Ammon's horn (tissue), 1 donor: ENCODE data around the gene ATP6V1F.
A peak's percentile ranks its signal among the peaks of the same experiment; 100 is the strongest.

Experiments
- DNase-seq: peaks from one replicate; pipeline ENCODE4 v3.0.0-alpha.2; 2016; ENCODE audit warnings: low spot score

ATP6V1F gene

DNA sequence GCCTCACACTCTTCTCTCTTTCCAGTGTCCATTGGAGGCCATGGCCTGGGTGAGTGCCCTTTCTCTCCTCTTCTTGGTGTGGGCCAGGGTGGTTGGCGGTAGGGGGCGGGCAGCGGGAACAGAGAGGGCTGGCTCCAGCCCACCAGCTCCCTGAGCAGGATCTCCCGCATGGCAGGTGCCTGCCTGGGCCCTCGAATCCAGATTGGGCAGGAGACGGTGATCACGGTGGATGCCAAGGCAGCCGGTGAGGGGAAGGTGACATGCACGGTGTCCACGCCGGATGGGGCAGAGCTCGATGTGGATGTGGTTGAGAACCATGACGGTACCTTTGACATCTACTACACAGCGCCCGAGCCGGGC lies 13.5 kb upstream of the ATP6V1F start:
- DNase-seq, result no peak

DNA sequence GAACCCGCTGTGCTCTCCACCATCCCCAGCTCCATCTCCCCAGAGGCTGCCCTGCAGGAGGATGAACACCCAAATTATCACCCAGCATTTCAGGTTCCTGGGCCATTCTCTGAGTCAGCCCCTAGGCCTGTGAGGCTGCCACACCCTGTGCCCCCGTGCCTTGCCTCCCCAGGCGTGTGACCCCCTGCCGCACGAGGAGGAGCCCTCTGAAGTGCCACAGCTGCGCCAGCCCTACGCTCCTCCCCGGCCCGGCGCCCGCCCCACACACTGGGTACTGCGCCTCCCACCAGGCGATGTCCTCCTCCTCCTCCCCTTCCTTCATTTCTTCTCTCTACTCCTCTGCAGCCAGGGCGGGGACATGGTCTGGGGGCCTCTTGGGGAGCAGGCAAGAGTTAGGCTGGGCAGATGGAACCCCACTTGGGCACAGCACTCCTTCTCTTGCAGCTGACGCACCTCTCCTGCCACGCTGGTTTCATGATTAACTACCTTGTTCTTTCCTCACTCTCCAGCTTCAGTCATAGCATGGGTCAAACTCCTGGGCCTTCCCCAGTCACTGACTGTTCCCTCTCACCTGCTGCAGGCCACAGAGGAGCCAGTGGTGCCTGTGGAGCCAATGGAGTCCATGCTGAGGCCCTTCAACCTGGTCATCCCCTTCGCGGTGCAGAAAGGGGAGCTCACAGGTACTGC lies 12.7 kb upstream of the ATP6V1F start:
- DNase-seq, result no peak

DNA sequence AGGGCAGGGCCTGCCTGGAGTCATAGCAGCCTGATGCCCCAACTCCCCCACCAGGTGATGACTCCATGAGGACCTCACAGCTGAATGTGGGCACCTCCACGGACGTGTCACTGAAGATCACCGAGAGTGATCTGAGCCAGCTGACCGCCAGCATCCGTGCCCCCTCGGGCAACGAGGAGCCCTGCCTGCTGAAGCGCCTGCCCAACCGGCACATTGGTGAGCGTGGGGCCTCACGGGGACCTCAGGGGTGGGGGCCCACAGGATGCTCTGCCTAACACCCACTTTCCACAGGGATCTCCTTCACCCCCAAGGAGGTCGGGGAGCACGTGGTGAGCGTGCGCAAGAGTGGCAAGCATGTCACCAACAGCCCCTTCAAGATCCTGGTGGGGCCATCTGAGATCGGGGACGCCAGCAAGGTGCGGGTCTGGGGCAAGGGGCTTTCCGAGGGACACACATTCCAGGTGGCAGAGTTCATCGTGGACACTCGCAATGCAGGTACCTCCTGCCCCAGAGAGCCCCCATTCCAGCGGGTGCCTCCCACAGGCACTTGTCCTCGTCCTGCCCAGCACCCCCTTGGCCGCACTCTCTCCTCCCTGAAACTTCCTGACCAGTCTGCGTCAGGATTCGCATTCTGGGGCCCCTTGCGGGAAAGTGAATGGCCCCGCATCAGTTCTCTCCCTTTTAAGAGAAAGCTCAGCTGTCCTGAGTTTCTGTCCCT lies 10.0 kb upstream of the ATP6V1F start:
- no peak for DNase-seq

DNA sequence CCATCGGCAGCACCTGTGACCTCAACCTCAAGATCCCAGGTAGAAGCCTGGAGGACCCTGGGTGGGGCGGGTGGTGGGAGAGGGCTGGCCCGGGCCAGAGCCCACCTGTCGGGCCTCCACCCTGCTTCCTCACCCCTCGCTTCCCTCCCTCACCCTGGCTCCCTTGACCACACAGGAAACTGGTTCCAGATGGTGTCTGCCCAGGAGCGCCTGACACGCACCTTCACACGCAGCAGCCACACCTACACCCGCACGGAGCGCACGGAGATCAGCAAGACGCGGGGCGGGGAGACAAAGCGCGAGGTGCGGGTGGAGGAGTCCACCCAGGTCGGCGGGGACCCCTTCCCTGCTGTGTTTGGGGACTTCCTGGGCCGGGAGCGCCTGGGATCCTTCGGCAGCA lies 8.9 kb upstream of the ATP6V1F start:
- DNase-seq, result no peak

DNA sequence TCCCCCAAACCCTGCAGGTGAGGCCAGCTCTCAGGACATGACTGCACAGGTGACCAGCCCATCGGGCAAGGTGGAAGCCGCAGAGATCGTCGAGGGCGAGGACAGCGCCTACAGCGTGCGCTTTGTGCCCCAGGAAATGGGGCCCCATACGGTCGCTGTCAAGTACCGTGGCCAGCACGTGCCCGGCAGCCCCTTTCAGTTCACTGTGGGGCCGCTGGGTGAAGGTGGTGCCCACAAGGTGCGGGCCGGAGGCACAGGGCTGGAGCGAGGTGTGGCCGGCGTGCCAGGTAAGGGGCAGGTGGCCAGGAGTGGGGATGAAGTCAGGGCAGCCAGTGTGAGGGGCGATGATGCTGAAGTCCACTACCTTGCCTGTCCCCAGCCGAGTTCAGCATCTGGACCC lies 8.3 kb upstream of the ATP6V1F start:
- DNase-seq, result no peak

DNA sequence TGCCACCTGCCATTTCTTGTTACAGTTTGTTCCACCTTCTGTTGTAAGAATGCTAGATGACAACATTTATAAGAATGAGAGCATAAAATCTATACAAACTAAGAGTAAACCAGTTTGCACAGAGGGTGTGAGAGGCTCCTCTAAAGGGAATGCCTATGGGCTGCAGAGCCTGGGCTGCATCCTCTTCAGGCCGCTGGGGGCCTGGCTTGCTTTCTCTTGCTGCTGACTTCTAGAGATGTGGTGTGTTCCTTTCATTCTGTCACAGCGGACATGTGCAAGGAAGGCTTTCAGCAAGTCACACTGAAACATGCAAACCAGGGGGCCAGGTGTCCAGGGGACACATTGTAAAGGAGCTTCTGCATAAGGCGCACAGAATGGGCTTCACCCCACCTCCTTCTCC lies 7.1 kb upstream of the ATP6V1F start:
- no peak for DNase-seq

DNA sequence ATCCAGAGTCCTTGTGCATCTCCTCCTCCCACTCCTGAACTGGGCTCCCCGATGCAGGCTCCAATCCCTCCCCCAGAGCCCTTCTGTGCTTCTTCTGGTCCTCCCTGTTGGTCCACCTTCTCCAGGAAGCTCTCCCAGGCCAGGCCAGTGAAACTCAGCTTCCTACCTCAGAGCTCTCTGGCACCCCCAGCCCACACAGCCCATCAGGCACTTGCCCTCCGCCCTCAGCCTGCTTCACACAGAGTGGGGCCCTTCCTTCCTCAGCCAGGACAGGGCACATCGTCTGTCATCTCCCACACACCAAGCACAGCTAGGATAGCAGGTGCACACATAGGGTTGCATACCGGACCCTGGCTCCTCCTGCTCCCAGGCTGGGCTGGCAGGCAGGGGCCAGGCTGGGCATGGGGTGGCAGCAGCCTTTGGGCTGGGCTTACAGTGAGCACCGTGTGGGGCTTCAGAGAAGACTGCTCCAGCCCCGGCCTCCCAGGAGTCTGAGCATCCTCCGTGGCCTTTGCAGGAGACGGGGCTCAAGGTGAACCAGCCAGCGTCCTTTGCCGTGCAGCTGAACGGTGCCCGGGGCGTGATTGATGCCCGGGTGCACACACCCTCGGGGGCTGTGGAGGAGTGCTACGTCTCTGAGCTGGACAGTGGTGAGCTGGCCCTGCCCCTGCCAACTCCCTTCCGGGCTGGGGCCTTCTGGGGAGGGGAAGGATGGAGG lies 6.5 kb upstream of the ATP6V1F start:
- DNase-seq, result no peak

DNA sequence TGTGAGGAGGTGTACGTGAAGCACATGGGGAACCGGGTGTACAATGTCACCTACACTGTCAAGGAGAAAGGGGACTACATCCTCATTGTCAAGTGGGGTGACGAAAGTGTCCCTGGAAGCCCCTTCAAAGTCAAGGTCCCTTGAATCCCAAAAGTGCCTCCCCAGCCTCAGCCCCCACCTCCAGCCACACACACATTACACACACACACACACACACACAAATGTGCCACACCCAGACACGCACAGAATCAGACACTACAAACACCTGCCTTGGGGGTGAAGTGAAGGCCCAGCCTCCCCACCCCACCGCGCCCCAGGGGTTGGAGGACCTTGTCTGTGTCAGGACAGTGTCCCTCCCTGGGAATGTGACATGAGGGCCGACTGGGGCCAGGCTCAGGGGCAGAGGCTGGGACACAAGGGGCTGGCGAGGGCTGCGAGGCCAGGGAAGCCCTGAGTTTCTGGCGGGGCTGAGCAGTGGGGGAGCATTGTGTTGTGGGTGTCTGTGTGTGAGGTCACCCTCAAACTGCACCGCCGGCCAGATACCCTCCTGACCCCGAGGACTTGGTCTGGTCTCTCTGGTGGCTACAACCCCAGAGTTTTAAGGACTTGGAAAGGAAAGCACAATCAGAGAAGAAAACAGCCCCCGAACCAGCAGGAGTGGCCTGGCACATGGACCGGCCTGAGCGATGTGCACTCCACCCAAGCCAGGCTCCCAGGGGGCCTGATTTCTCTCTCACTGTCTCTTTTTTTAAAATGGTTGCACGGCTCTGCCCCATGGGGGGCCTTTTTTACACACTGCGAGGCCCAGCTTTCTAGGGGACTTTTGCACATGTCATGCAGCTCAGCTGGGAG lies 4.0 kb upstream of the ATP6V1F start:
- DNase-seq, result no peak

DNA sequence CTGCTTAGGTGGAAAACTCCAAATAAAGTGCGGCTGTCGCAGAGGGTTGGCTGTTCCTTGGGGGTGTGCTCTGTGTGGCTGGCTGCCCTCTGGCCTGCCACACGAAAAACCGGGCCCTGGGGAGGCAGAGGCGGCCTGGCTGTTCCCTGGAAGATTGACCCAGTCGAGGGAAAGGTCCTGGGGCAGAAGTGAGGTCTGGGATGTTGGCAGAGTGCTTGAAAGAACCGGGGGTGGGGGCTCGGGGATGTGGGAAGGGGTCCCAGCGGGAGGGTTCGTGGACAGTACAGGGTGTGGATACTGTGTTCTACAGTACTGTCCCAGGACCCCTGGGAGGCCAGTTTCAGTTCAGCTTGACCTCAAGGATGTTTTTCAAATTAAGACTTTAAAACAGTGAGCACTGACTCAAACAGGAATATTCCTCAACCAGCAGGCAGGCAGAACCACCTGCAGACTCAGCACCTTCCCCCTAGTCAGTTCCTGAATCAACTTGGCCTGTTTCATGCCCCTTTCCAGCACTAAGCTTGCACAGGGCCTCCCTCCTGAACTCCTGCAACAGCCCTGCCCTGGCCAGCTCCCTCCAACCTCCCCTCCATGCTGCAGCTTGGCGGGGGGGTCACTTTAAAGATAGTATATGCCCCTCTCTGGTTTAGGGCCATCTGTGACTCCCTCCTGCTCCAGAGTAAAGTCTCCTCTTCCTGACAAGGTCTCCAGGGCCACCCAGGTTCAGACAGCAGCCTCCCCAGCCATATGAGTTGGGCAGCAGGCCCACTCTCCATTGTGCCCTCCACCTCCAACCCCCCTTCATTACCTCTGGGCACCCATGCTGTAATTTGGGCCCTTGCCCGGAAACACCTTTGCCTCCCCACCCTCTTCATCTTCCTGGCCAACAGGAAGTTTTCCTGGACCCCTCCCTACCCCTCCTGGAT lies 3.2 kb upstream of the ATP6V1F start:
- DNase-seq, result no peak

DNA sequence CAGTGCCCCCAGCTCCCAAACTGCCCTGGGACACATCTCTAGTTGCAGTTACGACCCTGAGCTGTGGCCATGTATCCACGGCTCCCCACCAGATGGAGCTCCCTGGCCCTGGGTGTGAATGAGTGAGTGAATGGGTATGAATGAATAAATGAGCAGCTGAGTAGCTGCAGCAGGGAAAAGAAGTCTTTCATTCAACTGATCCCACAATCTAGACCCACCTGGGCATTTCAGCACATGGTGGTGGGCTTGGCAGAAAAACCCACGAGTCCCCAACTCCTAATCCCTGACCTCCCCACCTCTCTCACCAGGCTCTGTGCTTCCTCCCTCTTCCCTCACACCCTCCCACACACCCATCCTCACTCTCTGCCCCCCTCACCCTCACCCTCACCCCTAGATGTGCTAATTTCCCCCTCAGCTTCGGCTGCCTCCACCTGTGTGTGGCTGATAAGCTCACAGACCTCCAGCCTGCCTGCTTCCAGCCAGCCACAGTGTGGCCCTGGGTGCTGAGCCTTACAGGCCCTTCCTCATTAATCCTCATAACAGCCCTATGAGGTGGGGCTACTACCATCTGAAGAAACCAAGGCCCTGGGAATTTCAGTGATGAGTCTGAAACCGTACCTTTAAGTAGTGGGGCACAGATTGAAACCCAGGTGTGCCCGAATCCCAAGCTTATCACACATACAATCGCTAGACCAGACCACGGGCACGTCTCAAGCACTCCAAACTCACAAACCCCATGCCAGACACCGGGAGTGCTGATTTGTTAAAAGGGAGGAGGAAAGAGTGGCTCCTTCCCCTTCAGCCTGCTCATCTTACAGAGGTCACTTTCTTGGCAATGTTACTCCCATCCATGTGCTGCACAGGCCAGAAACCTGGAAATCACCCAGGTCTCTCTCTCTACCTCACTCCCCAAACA lies 2.2 kb upstream of the ATP6V1F start:
- DNase-seq, result no peak

DNA sequence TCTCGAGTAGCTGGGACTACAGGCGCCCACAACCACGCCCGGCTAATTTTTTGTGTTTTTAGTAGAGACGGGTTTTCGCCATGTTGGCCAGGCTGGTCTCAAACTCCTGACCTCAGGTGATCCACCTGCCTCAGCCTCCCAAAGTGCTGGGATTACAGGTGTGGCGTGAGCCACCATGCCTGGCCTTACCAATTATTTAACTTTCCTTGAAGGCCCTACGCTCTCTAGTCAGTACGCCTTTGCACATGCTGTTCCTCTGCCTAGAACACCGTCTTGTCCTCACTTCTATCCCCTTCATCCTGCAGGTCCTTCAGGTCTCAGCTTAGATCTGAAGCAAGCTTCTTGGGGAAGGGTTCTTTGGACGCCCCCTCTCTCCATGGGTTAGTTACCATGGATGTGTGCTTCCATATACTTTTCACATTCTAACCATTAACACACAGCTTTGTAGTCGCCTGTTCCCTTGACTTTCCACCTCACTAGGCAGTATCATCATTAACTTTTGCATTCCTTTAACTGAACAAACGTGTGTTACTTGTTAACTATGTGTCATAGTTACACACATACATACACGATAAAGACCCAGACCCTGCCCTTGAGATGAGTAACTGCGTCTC lies 592 bp upstream of the ATP6V1F start:
- DNase-seq, result no peak

DNA sequence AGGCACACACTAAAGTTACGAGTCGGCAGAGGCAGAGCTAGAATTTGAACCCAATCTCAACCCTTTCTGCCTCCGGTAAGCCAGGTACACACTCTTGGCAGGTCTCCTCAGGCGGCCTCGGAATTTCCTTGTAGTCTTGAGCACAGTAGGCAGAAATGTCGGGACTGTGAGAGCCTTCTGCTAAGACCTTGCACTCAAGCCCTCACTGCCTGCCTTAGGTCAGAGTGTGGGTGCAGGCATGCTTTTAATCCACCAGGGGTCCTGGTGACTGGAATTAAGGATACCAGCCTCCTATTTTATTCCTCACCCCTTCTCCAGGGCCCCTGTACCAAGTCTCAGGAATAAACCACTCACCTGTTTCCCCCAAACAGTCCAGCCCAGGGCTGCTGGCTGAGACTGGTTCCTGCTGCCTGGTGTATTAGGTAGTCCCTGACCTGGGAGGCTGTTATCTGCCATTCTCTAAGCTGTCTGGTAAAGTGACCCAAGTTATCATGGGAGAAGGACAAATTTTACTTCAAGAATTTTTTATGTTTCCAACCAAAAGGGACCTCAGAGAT lies 855 bp downstream of the ATP6V1F start:
- peak; percentile 22 for DNase-seq

DNA sequence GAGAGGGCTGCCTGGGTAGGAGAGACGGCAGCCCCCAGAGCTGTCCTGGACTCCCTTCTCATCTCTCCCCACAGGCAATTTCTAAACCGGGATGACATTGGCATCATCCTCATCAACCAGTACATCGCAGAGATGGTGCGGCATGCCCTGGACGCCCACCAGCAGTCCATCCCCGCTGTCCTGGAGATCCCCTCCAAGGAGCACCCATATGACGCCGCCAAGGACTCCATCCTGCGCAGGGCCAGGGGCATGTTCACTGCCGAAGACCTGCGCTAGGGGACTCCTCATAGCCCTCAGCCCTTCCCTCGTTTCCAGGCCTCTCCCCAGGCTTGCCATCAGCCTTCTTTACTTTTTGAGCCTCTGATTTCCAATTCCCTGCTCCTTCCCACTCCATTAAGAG lies 2.6 kb downstream of the ATP6V1F start:
- no peak for DNase-seq

DNA sequence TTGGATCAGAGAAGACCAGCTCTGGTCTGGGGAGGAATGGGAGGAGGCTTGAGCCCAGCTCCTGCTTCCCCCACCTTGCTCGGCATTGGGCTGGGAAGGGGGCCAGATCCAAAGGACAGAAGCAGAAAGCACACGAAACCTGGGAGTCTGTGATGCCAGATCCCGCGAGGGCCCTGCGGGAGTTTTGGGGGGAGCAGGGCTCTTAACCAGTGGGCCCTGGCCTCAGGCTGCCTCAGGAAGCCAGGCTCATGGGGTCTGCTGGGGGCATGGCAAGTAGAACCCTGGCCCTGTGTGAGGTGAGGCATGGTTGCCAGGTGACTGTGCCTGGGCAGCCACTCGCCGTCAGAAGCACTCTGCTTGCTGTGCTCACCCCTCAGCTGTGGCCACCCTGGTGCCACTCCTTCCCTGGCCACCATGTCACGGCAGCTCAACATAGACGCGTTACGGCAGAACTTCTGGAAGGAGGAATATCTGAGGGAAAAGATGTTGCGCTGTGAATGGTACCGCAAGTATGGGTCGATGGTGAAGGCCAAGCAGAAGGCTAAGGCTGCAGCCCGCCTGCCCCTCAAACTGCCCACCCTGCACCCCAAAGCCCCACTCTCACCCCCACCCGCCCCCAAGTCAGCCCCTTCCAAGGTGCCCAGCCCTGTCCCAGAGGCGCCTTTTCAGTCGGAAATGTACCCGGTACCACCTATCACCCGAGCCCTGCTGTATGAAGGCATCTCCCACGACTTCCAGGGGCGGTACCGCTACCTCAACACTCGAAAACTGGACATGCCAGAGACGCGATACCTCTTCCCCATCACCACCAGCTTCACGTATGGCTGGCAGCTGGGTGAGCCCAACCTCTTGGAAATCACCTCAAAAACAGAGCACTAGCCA lies 3.6 kb downstream of the ATP6V1F start:
- no peak for DNase-seq

DNA sequence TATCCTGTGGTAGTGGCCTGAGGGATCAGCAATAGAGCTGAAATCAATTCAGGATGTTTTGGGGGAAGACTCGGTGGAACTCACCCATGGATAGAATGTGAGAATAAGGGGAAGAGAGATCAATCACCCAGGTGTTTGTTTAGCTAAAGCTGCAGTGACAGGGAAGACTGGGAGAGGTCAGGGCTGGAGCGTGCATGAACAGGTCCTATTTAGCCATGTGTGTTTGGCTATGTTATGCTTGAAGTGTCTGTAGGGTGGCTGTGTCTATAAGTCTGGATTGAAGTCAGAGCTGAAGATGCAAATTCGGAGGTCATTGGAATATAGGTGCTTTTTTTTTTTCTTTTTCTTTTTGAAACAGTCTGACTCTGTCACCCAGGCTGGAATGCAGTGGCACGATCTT lies 4.6 kb downstream of the ATP6V1F start:
- no peak for DNase-seq

DNA sequence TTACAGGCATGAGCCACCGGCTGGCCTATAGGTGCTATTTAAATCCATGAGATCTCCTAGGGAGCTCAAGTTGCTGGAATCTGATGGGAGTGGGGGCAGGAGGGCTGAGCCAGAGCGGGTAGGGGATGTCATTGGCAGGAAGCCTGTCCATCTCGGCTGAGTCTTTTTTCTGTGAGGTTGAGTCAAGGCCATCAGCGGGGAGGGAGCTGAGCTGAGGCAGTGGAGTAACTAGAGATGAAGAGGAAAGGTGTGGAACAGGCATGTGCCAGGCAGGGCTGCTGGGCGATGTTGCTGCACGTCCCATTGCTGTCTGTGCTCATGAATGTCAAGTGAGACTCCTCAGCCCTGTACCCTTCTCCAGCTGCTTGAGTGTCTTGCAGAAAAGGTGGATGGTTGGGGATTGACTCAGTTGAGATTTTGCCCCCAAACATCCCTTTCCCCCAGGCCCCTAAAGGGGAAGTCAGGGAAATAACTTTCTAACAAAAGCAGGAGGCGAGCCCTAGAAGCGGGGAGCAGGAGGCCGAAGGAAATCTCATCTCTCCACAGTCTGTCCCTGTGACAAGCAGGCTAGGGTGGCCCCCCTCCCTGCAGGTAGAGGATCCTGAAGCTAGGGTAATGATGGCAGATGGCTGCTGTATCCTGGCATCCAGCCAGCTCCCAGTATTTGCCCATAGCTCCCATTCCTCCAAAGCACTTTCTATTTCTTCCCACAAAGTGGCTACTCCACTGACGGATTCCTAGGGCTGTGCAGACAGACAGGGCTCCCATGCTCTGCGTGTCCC lies 5.4 kb downstream of the ATP6V1F start:
- DNase-seq, result no peak

DNA sequence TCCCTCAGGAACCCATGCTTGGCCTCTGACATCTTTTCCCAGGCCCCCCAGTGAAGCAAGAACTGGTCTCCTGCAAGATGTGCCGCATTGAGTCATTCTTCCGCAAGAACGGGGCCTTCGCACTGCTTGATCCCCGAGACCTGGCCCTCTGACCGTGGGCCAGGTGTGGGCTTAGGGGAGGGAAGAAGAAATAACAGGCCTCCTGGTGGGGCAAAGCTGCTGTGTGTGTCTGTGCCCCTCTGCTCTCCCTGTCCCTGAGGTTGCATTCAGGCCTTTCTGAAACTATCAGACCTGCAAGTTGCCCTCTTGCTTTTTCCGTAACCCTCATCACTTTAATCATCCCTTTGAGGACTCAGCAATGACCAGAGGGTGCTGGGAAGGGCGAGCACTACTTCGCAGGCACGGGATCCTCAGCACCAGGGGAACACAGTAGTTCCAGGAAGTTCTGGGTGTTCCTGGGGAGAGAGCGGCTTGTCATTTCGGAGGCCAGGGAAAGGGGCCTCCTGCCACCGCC lies 6.0 kb downstream of the ATP6V1F start:
- DNase-seq, result no peak
